ENCODE data around the gene SLC23A1. TPM values are rescaled to one million over a fixed set of nuclear protein-coding genes. Genes with fewer than 3 reads are reported as not detected.
"Not testable (repeated sequence)": the region's sequence is repeated elsewhere in the genome, so short reads cannot be mapped to it uniquely, and the experiment has no call there.

The SLC23A1 gene
- total RNA-seq, 4 donors from 2014 or later, result not detected

- H3K4me1 ChIP-seq, result peaks cover 0 to 36% (median 12%) of the 10 kb centered on the region in 4 donors
- H3K27me3 ChIP-seq, result no peaks in the 10 kb centered on the region
- no peak for DNase-seq (ENCODE audit: low spot score in 2 of 2)
- 95 to 97% methylated on average over 6 of the region's 6 CpGs for whole genome bisulfite sequencing, 2 donors
- peaks cover 0 to 36% (median 0%) of the 10 kb centered on the region in 3 donors for H3K36me3 ChIP-seq
- H3K4me3 ChIP-seq, result no peak overlapping the region
- TF ChIP-seq POLR2A (IDR thresholded peaks at IDR 0.05), result no peak
- H3K9me3 ChIP-seq, result no peaks in the 10 kb centered on the region
- peak overlapping the region in 2 of 4 donors; percentile 81 to 83 for H3K27ac ChIP-seq
Observed at GRCh38 chr5:139413153-139413552, 30.1 kb upstream of the SLC23A1 start.

- WGBS, 2 donors, result 71 to 81% methylated on average over 17 of the region's 17 CpGs
- no peak overlapping the region for H3K4me3 ChIP-seq
- peaks cover 0 to 24% (median 0%) of the 10 kb centered on the region in 3 donors for H3K36me3 ChIP-seq
- no peak for TF ChIP-seq EP300 (IDR thresholded peaks at IDR 0.05)
- no peak for TF ChIP-seq POLR2A (IDR thresholded peaks at IDR 0.05)
- no peak for TF ChIP-seq CTCF (IDR thresholded peaks at IDR 0.05)
- H3K4me1 ChIP-seq, result peaks cover 0 to 23% (median 10%) of the 10 kb centered on the region in 4 donors
- peak overlapping the region in 2 of 4 donors; percentile 32 to 35 for H3K27ac ChIP-seq
- H3K9me3 ChIP-seq, result no peaks in the 10 kb centered on the region
- no peaks in the 10 kb centered on the region for H3K27me3 ChIP-seq
- DNase-seq (ENCODE audit: low spot score in 2 of 2), result no peak
Observed at GRCh38 chr5:139410993-139411828, 28.1 kb upstream of the SLC23A1 start.

GRCh38 chr5:139410121-139410992 is 27.3 kb upstream of the SLC23A1 start:
- 52 to 61% methylated on average over 6 of the region's 6 CpGs for WGBS, 2 donors
- H3K27ac ChIP-seq, result peak overlapping the region in 2 of 4 donors; percentile 32 to 35
- DNase-seq (ENCODE audit: low spot score in 2 of 2), result no peak

GRCh38 chr5:139409116-139409515 is 26.0 kb upstream of the SLC23A1 start:
- H3K4me3 ChIP-seq; H3K9me3 ChIP-seq; H3K27me3 ChIP-seq; H3K27ac ChIP-seq; DNase-seq (ENCODE audit: low spot score in 2 of 2); H3K4me1 ChIP-seq: not testable (repeated sequence)
- H3K36me3 ChIP-seq, result peaks cover 0 to 24% (median 0%) of the 10 kb centered on the region in 3 donors
- 85 to 89% methylated on average over 5 of the region's 5 CpGs for WGBS, 2 donors

More at GRCh38 chr5:139410121-139410992, 27.3 kb upstream of the SLC23A1 start:
- no peak overlapping the region for H3K4me3 ChIP-seq
- H3K4me1 ChIP-seq, result peaks cover 0 to 15% (median 4%) of the 10 kb centered on the region in 4 donors
- H3K36me3 ChIP-seq, result peaks cover 0 to 24% (median 0%) of the 10 kb centered on the region in 3 donors
- H3K27me3 ChIP-seq, result no peaks in the 10 kb centered on the region
- no peaks in the 10 kb centered on the region for H3K9me3 ChIP-seq
- no peak for TF ChIP-seq CTCF (IDR thresholded peaks at IDR 0.05)
- TF ChIP-seq EP300 (IDR thresholded peaks at IDR 0.05), result no peak
- no peak for TF ChIP-seq POLR2A (IDR thresholded peaks at IDR 0.05)

GRCh38 chr5:139408191-139408590 is 25.1 kb upstream of the SLC23A1 start:
- no peak for DNase-seq (ENCODE audit: low spot score in 2 of 2)
- Histone ChIP-seq H3K36me3 (peaks cover 0 to 18% (median 0%) of the 10 kb centered on the region in 3 donors), H3K27ac (no peak overlapping the region), H3K27me3 (no peaks in the 10 kb centered on the region), H3K4me1 (peaks cover 2 to 11% (median 8%) of the 10 kb centered on the region in 4 donors), H3K4me3 (no peak overlapping the region), H3K9me3 (no peaks in the 10 kb centered on the region)
- TF ChIP-seq EP300 (IDR thresholded peaks at IDR 0.05) (no peak), CTCF (IDR thresholded peaks at IDR 0.05) (no peak), POLR2A (IDR thresholded peaks at IDR 0.05) (no peak)
- 91% methylated on average over 7 of the region's 7 CpGs for WGBS, 2 donors

Data from tibial nerve (tissue), 4 donors.